ENCODE data around the gene REPS1.
"Not testable (repeated sequence)": the region's sequence is repeated elsewhere in the genome, so short reads cannot be mapped to it uniquely, and the experiment has no call there.

DNA sequence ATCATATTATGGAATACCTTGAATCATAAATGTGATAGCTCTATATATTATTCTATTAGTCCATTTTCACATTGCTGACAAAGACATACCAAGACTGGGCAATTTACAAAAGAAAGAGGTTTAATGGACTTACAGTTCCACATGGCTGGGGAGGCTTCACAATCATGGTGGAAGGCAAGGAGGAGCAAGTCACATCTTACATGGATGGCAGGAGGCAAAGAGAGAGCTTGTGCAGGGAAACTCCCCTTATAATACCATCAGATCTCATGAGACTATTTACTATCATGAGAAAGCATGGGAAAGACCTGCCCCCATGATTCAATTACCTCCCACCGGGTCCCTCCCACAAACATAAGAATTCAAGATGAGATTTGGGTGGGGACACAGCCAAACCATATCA, 51.2 kb downstream of the REPS1 start:
- TF ChIP-seq, protein P1, sequence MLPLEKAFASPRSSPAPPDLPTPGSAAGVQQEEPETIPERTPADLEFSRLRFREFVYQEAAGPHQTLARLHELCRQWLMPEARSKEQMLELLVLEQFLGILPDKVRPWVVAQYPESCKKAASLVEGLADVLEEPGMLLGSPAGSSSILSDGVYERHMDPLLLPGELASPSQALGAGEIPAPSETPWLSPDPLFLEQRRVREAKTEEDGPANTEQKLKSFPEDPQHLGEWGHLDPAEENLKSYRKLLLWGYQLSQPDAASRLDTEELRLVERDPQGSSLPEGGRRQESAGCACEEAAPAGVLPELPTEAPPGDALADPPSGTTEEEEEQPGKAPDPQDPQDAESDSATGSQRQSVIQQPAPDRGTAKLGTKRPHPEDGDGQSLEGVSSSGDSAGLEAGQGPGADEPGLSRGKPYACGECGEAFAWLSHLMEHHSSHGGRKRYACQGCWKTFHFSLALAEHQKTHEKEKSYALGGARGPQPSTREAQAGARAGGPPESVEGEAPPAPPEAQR (tag by site-specific recombination; IDR thresholded peaks at IDR 0.05), result not testable (repeated sequence)
- TF ChIP-seq, protein P2, sequence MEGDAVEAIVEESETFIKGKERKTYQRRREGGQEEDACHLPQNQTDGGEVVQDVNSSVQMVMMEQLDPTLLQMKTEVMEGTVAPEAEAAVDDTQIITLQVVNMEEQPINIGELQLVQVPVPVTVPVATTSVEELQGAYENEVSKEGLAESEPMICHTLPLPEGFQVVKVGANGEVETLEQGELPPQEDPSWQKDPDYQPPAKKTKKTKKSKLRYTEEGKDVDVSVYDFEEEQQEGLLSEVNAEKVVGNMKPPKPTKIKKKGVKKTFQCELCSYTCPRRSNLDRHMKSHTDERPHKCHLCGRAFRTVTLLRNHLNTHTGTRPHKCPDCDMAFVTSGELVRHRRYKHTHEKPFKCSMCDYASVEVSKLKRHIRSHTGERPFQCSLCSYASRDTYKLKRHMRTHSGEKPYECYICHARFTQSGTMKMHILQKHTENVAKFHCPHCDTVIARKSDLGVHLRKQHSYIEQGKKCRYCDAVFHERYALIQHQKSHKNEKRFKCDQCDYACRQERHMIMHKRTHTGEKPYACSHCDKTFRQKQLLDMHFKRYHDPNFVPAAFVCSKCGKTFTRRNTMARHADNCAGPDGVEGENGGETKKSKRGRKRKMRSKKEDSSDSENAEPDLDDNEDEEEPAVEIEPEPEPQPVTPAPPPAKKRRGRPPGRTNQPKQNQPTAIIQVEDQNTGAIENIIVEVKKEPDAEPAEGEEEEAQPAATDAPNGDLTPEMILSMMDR (tag by site-specific recombination; IDR thresholded peaks at IDR 0.05), result not testable (repeated sequence)
- TF ChIP-seq, protein P3, sequence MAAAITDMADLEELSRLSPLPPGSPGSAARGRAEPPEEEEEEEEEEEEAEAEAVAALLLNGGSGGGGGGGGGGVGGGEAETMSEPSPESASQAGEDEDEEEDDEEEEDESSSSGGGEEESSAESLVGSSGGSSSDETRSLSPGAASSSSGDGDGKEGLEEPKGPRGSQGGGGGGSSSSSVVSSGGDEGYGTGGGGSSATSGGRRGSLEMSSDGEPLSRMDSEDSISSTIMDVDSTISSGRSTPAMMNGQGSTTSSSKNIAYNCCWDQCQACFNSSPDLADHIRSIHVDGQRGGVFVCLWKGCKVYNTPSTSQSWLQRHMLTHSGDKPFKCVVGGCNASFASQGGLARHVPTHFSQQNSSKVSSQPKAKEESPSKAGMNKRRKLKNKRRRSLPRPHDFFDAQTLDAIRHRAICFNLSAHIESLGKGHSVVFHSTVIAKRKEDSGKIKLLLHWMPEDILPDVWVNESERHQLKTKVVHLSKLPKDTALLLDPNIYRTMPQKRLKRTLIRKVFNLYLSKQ (tag by site-specific recombination; IDR thresholded peaks at IDR 0.05; ENCODE audit: borderline replicate concordance), result not testable (repeated sequence)
- TF ChIP-seq ZNF292 (tag by site-specific recombination; IDR thresholded peaks at IDR 0.05; ENCODE audit: borderline replicate concordance, low read depth); SP2 (tag by site-specific recombination; IDR thresholded peaks at IDR 0.05); ZNF133 (tag by site-specific recombination; IDR thresholded peaks at IDR 0.05); ZNF560 (tag by site-specific recombination; IDR thresholded peaks at IDR 0.05; ENCODE audit: borderline replicate concordance); BCL6B (tag by site-specific recombination; IDR thresholded peaks at IDR 0.05); WT1 (tag by site-specific recombination; IDR thresholded peaks at IDR 0.05); ZNF501 (tag by site-specific recombination; IDR thresholded peaks at IDR 0.05); ZNF571 (tag by site-specific recombination; IDR thresholded peaks at IDR 0.05): not testable (repeated sequence)

All from HEK293 (cell line).